ENCODE results near the gene SRP72. TPM values are rescaled to one million over a fixed set of nuclear protein-coding genes. Genes with fewer than 3 reads are reported as not detected.

Gene SRP72
- polyA plus RNA-seq, 2 of the 4 experiments (the other 2 are of a cell fraction) = 70.1 to 135 TPM

GRCh38 chr4:56462157-56462556 is 5.3 kb upstream of the SRP72 start:
- ChIA-PET CTCF (no interaction called here), POLR2A (interaction anchor here (1.3 kb wide), 1 partner anchor 26 kb away, joined by 4 read pairs; the partner anchor contains the start of gene PAICS)
- ATAC-seq (no peak), DNase-seq (ENCODE audit: low read depth in 1 of 2, low spot score in 1 of 2) (no peak), FAIRE-seq (no peak)
- Histone ChIP-seq H3K4me3 (no peak overlapping the region), H3K9me3 (no peaks in the 10 kb centered on the region), H3K4me2 (no peak overlapping the region), H3K4me1 (peaks cover 20% of the 10 kb centered on the region; the same call in 2 of the 3 replicates), H3K27ac (no peak overlapping the region)
- TF ChIP-seq NFE2L2 (conservative IDR thresholded peaks at IDR 0.05; ENCODE audit: low read length) = no peak
- no peak for TF ChIP-seq HOXA7 (CRISPR knock-in tag; IDR thresholded peaks at IDR 0.05)
- no peak for TF ChIP-seq EP300 (IDR thresholded peaks at IDR 0.05)
- TF ChIP-seq ELK1 (IDR thresholded peaks at IDR 0.05; ENCODE audit: low read depth, low read length) = no peak
- TF ChIP-seq EHMT2 (IDR thresholded peaks at IDR 0.05; ENCODE audit: low read depth) = no peak
- no peak for TF ChIP-seq CBX8 (IDR thresholded peaks at IDR 0.05)
- no peak for TF ChIP-seq ZC3H11A (IDR thresholded peaks at IDR 0.05)
- no peak for TF ChIP-seq MYC (IDR thresholded peaks at IDR 0.05; ENCODE audit: borderline replicate concordance, low read length)
- TF ChIP-seq ESRRA (IDR thresholded peaks at IDR 0.05; ENCODE audit: borderline replicate concordance, low read length) = no peak
- no peak for TF ChIP-seq RCOR1 (IDR thresholded peaks at IDR 0.05; ENCODE audit: low read depth, low read length)
- TF ChIP-seq FOXS1 (CRISPR knock-in tag; IDR thresholded peaks at IDR 0.05) = no peak
- no peak for TF ChIP-seq PHF8 (IDR thresholded peaks at IDR 0.05; ENCODE audit: borderline replicate concordance, low read depth)
- no peak for TF ChIP-seq RNF2 (IDR thresholded peaks at IDR 0.05; ENCODE audit: borderline replicate concordance, low read depth)
- no peak for TF ChIP-seq CHD4 (IDR thresholded peaks at IDR 0.05; ENCODE audit: borderline replicate concordance)
- no peak for TF ChIP-seq SMC3 (IDR thresholded peaks at IDR 0.05)
- no peak for TF ChIP-seq CEBPB (IDR thresholded peaks at IDR 0.05)
- no peak for TF ChIP-seq TFCP2L1 (CRISPR knock-in tag; IDR thresholded peaks at IDR 0.05)
- TF ChIP-seq KDM1A (IDR thresholded peaks at IDR 0.05; ENCODE audit: low read depth) = no peak
- TF ChIP-seq, protein P1, sequence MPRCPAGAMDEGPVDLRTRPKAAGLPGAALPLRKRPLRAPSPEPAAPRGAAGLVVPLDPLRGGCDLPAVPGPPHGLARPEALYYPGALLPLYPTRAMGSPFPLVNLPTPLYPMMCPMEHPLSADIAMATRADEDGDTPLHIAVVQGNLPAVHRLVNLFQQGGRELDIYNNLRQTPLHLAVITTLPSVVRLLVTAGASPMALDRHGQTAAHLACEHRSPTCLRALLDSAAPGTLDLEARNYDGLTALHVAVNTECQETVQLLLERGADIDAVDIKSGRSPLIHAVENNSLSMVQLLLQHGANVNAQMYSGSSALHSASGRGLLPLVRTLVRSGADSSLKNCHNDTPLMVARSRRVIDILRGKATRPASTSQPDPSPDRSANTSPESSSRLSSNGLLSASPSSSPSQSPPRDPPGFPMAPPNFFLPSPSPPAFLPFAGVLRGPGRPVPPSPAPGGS (IDR thresholded peaks at IDR 0.05) = no peak
- no peak for TF ChIP-seq RARB (CRISPR knock-in tag; IDR thresholded peaks at IDR 0.05)

- ChIA-PET CTCF (interaction anchor here (1.2 kb wide), 1 partner anchor 10 kb away, joined by 3 read pairs; no protein-coding TSS in a partner anchor), POLR2A (interaction anchor here (0.7 kb wide), 1 partner anchor 373 kb away, joined by 10 read pairs; no protein-coding TSS in a partner anchor)
- FAIRE-seq = no peak
- TF ChIP-seq BHLHE40 (IDR thresholded peaks at IDR 0.05; ENCODE audit: low read depth, low read length) = no peak
- no peak for TF ChIP-seq RARB (CRISPR knock-in tag; IDR thresholded peaks at IDR 0.05)
- TF ChIP-seq FOSL2 (IDR thresholded peaks at IDR 0.05) = no peak
- TF ChIP-seq FOSL2 (CRISPR knock-in tag; IDR thresholded peaks at IDR 0.05) = no peak
- no peak for TF ChIP-seq MAX (IDR thresholded peaks at IDR 0.05)
- TF ChIP-seq, protein P2, sequence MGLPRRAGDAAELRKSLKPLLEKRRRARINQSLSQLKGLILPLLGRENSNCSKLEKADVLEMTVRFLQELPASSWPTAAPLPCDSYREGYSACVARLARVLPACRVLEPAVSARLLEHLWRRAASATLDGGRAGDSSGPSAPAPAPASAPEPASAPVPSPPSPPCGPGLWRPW (IDR thresholded peaks at IDR 0.05) = no peak
- no peak for TF ChIP-seq GATA3 (IDR thresholded peaks at IDR 0.05; ENCODE audit: borderline replicate concordance)
- no peak for TF ChIP-seq ZFP36 (IDR thresholded peaks at IDR 0.05; ENCODE audit: borderline replicate concordance, partially characterized antibody)
- TF ChIP-seq MYC (IDR thresholded peaks at IDR 0.05; ENCODE audit: borderline replicate concordance, low read length) = no peak
- no peak for TF ChIP-seq USF2 (IDR thresholded peaks at IDR 0.05)
- TF ChIP-seq HMGXB4 (CRISPR knock-in tag; IDR thresholded peaks at IDR 0.05; ENCODE audit: borderline replicate concordance) = no peak
- no peak for TF ChIP-seq JUN (IDR thresholded peaks at IDR 0.05)
- TF ChIP-seq, protein P1 (IDR thresholded peaks at IDR 0.05) = no peak
- TF ChIP-seq CHD2 (IDR thresholded peaks at IDR 0.05; ENCODE audit: low read length, partially characterized antibody) = no peak
- TF ChIP-seq, protein P3, sequence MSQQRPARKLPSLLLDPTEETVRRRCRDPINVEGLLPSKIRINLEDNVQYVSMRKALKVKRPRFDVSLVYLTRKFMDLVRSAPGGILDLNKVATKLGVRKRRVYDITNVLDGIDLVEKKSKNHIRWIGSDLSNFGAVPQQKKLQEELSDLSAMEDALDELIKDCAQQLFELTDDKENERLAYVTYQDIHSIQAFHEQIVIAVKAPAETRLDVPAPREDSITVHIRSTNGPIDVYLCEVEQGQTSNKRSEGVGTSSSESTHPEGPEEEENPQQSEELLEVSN (IDR thresholded peaks at IDR 0.05; ENCODE audit: borderline replicate concordance, low read depth) = no peak
- no peak for TF ChIP-seq SMC3 (IDR thresholded peaks at IDR 0.05)
- TF ChIP-seq MAFK (IDR thresholded peaks at IDR 0.05; ENCODE audit: partially characterized antibody) = no peak
- no peak for TF ChIP-seq EP300 (IDR thresholded peaks at IDR 0.05)
Observed at GRCh38 chr4:56463711-56464110, 3.7 kb upstream of the SRP72 start.

More at GRCh38 chr4:56463711-56464110, 3.7 kb upstream of the SRP72 start:
- H3K27ac ChIP-seq = no peak overlapping the region
- H3K9me3 ChIP-seq = no peaks in the 10 kb centered on the region
- peaks cover 22% of the 10 kb centered on the region; the same call in 2 of the 3 replicates for H3K4me1 ChIP-seq
- 90% methylated on average over 5 of the region's 5 CpGs for WGBS (ENCODE audit: missing lambda C conversion rate)
- no peak for ATAC-seq
- DNase-seq (ENCODE audit: low read depth in 1 of 2, low spot score in 1 of 2) = no peak
- no peak overlapping the region for H3K4me3 ChIP-seq
- no peak overlapping the region for H3K4me2 ChIP-seq

Data from A549 (cell line).